HG02938 (cell line): ENCODE measurements around the gene ZKSCAN8.

Source experiments
- ATAC-seq: cut with Tn5 transposase; IDR thresholded peaks from one replicate; pipeline ENCODE4 v1.9.1; 2021; ENCODE audit warnings: mild to moderate bottlenecking, moderate library complexity; ENCODE audit not compliant: unreplicated experiment

ZKSCAN8 gene

GRCh38 chr6:28206527-28206926, 64.8 kb downstream of the ZKSCAN8 start:
- ATAC-seq = no peak

- ATAC-seq = no peak
Observed at GRCh38 chr6:28206928-28207509, 65.3 kb downstream of the ZKSCAN8 start.

- ATAC-seq = no peak
Observed at GRCh38 chr6:28207510-28208110, 65.9 kb downstream of the ZKSCAN8 start.

- no peak for ATAC-seq
Observed at GRCh38 chr6:28208111-28208659, 66.5 kb downstream of the ZKSCAN8 start.
